Measurements from ENCODE around the gene DCAF6.

DNA sequence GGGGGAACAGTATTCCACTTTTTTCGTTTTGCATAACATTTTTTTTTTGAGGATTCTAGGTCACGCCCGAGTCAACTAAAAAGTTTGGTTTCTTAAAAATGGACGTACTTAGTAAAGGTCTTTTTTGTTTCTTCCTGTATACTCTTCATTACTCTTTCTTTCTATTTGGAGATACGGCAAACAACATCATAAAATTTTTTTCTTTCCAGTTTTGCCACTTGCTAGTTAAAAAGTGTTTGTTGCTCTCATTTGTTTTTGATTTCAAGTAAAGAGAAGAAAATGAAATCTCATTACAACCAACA lies 1.2 kb downstream of the DCAF6 start:
- TF ChIP-seq, protein P1, sequence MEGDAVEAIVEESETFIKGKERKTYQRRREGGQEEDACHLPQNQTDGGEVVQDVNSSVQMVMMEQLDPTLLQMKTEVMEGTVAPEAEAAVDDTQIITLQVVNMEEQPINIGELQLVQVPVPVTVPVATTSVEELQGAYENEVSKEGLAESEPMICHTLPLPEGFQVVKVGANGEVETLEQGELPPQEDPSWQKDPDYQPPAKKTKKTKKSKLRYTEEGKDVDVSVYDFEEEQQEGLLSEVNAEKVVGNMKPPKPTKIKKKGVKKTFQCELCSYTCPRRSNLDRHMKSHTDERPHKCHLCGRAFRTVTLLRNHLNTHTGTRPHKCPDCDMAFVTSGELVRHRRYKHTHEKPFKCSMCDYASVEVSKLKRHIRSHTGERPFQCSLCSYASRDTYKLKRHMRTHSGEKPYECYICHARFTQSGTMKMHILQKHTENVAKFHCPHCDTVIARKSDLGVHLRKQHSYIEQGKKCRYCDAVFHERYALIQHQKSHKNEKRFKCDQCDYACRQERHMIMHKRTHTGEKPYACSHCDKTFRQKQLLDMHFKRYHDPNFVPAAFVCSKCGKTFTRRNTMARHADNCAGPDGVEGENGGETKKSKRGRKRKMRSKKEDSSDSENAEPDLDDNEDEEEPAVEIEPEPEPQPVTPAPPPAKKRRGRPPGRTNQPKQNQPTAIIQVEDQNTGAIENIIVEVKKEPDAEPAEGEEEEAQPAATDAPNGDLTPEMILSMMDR (IDR thresholded peaks at IDR 0.05) = no peak
- TF ChIP-seq POLR2A (IDR thresholded peaks at IDR 0.05) = no peak

Measured in lower leg skin (tissue), 3 donors.